ENCODE data around the gene TTC23.

DNA sequence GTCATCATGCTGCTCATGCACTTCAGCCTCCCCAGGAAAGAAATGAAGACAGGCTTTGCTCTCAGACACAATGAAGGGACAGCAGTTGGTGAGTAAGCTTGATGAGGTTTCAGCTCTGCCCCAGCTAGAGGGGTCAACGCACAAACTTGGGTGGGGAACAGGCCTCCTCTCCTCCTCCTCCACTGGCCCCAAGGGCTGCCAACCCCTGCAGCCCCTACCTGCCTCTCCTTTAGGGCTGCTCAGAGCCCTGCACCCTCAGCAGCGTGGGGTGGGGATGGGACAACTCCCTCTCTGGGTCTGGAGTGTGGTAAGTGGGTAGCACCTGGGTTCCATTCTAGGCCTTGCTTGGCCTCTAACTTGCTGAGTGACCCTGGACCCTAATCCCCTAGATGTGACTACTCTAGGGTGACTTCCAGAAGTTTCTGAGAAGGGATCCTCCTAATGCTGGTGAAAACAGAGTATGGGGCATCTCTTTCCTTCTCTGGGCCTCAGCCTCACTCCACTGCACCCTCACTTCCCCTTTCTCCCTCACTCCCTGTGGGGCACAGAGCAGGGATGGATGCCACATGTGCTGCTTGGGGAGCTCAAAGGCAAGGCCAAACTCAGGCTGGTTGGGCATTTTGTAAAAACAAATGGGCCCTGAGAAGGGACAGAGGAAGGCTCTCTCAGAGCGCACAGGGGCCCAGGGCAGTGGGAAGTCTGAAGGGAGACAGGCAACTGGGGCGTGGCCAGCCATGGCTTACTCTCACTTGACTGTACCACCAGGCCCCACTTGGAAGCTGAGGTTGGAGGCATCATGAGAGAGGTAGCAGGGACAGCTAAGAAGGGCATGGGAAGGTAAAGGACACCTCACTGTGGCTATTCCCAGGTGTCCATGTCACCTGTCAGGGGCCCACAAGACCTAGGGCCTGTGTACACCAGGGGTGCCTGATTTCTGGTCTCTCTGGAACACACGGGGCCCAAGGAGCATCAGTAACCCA is 80.5 kb downstream of the TTC23 start:
- TF ChIP-seq CTCF (IDR thresholded peaks at IDR 0.05) = no peak
- TF ChIP-seq ZFX (IDR thresholded peaks at IDR 0.05; ENCODE audit: borderline replicate concordance) = no peak
